GM12878 (cell line): ENCODE measurements around the gene BNC2. TPM values are rescaled to one million over a fixed set of nuclear protein-coding genes. Genes with fewer than 3 reads are reported as not detected.
A peak's percentile ranks its signal among the peaks of the same experiment; 100 is the strongest.

Experiments
- ATAC-seq: fragments of 200-7000 bp; cut with Tn5 transposase; 3 replicates; pipeline ENCODE4 v1.9.1; 2020; ENCODE audit warnings: mild to moderate bottlenecking, moderate library complexity
- BruUV-seq: library from RNA; stranded (reverse); fragments of 400-500 nt; replicated peaks from 2 replicates; lab custom pipeline; 2021; lab: Mats Ljungman, UMichigan
- CTCF ChIA-PET: fragments of 300-600 bp; sonication (Branson Sonifier 250); formaldehyde crosslinking; extraction: SDS; loops from one replicate; lab custom pipeline; 2021; ENCODE audit warnings: inconsistent platforms; lab: Yijun Ruan, JAX
- POLR2A ChIA-PET: fragments of 350-600 bp; formaldehyde crosslinking; extraction: SDS; loops from one replicate; lab custom pipeline; 2021; ENCODE audit warnings: inconsistent platforms; lab: Charles Lee
- RAD21 ChIA-PET: fragments of 300-600 bp; sonication (Branson Sonifier 250); formaldehyde crosslinking; loops from one replicate; lab custom pipeline; 2023; ENCODE audit warnings: antibody characterized with exemption; ENCODE audit not compliant: unreplicated experiment; lab: Charles Lee
- SMC1A ChIA-PET: fragments of 300-600 bp; sonication (Branson Sonifier 250); formaldehyde crosslinking; loops from one replicate; lab custom pipeline; 2023; ENCODE audit not compliant: unreplicated experiment, uncharacterized antibody; lab: Charles Lee
- DNase-seq: peaks from one replicate; pipeline ENCODE4 v3.0.0-alpha.2; 2011; ENCODE audit warnings: low read depth, low spot score
- FAIRE-seq: peaks from 3 replicates; lab custom pipeline; 2011; peaks lifted over from hg19 to GRCh38; lab: Jason Lieb, UNC
- H2AFZ ChIP-seq: 2 replicates; pipeline ENCODE4 v1.6.0; 2011; ENCODE audit warnings: low read depth, low read length, control low read depth; ENCODE audit not compliant: control insufficient read depth
- H3K27ac ChIP-seq: 2 replicates; pipeline ENCODE4 v1.5.1; 2011; ENCODE audit warnings: control low read depth; ENCODE audit not compliant: control insufficient read depth, insufficient read depth
- H3K27me3 ChIP-seq, 2 experiments: replicated peaks in 1 of 2; 2 replicates each; pipeline versions ENCODE4 v1.6.0 to v1.6.1; 2011; ENCODE audit warnings: low read length in 1 of 2; ENCODE audit not compliant: control insufficient read depth in 2 of 2, insufficient read depth in 2 of 2
- H3K36me3 ChIP-seq, 2 experiments: 2 replicates each; pipeline ENCODE4 v1.5.1; 2011; ENCODE audit warnings: low read length in 1 of 2; ENCODE audit not compliant: control insufficient read depth in 2 of 2, insufficient read depth in 2 of 2
- H3K4me1 ChIP-seq: 2 replicates; pipeline ENCODE4 v1.6.1; 2011; ENCODE audit warnings: mild to moderate bottlenecking, low read length, moderate library complexity, mixed read lengths; ENCODE audit not compliant: control insufficient read depth, insufficient read depth
- H3K4me2 ChIP-seq: 2 replicates; pipeline ENCODE4 v1.6.0; 2011; ENCODE audit warnings: control low read depth; ENCODE audit not compliant: control insufficient read depth, insufficient read depth
- H3K4me3 ChIP-seq: fragments of 200-600 bp; sonication (generic); 2 replicates; pipeline ENCODE4 v1.5.1; 2016
- H3K79me2 ChIP-seq: 2 replicates; pipeline ENCODE4 v1.6.0; 2011; ENCODE audit warnings: low read length; ENCODE audit not compliant: control insufficient read depth, insufficient read depth
- H3K9ac ChIP-seq: 2 replicates; pipeline ENCODE4 v1.8.0; 2011; ENCODE audit warnings: low read length, control low read depth, mixed read lengths; ENCODE audit not compliant: control insufficient read depth, insufficient read depth
- H3K9me3 ChIP-seq: replicated peaks from 3 replicates; pipeline ENCODE4 v1.5.1; 2011; ENCODE audit warnings: mild to moderate bottlenecking, low read length; ENCODE audit not compliant: control insufficient read depth, insufficient read depth
- H4K20me1 ChIP-seq: 2 replicates; pipeline ENCODE4 v1.6.0; 2011; ENCODE audit not compliant: control insufficient read depth, insufficient read depth
- IKZF2 ChIP-seq, 2 experiments: fragments of 450-650 bp; IDR thresholded peaks; 2 replicates each; pipeline ENCODE4 v1.6.1; 2017; ENCODE audit warnings: mild to moderate bottlenecking in 2 of 2, moderate library complexity in 2 of 2
- KAT2A ChIP-seq: conservative IDR thresholded peaks from 2 replicates; pipeline ENCODE4 v1.6.1; 2011; ENCODE audit warnings: low read depth, low read length; ENCODE audit not compliant: control insufficient read depth
- MTA2 ChIP-seq: fragments of 450-650 bp; IDR thresholded peaks from 2 replicates; pipeline ENCODE4 v1.6.1; 2016; ENCODE audit warnings: low read depth, mild to moderate bottlenecking, moderate library complexity
- RAD21 ChIP-seq: IDR thresholded peaks from 2 replicates; pipeline ENCODE4 v1.6.1; 2011; ENCODE audit warnings: mild to moderate bottlenecking, low read depth, low read length, moderate library complexity; ENCODE audit not compliant: insufficient read depth
- RFX5 ChIP-seq: IDR thresholded peaks from 2 replicates; pipeline ENCODE4 v1.6.1; 2011; ENCODE audit warnings: low read depth, low read length, improper control_type of control experiment
- ZBTB33 ChIP-seq: fragments of 450-650 bp; IDR thresholded peaks from 2 replicates; pipeline ENCODE4 v1.6.1; 2017; ENCODE audit warnings: mild to moderate bottlenecking
- WGBS: methylation state at CpG from one replicate; pipeline ENCODE4 v1.1.6; 2016; ENCODE audit warnings: low lambda C conversion rate; ENCODE audit not compliant: insufficient replicate concordance, insufficient coverage; ENCODE audit errors: missing lambda C conversion rate; 5-methylcytosine and 5-hydroxymethylcytosine counted together
- in situ Hi-C: fragments of 300-500 bp; cut with MboI; formaldehyde crosslinking; loops from 9 replicates; pipeline ENCODE4 v1.14.3; 2018; ENCODE audit warnings: mixed read lengths
- intact Hi-C: fragments of 100-400 bp; cut with micrococcal nuclease; formaldehyde crosslinking; loops from one replicate; pipeline ENCODE4 v1.14.2; 2022; ENCODE audit not compliant: unreplicated experiment
- polyA plus RNA-seq, 11 experiments: library from polyadenylated mRNA; depleted of rRNA in 4 of 11; unstranded in 6 of 11; stranded (reverse) in 5 of 11; fragments of >200 nt; fragmentation: Nextera tagmentation in 4 of 11; fragmentation: Illumina TruSeq in 1 of 11; extraction: Ambion mirVana in 4 of 11; extraction: Trizol in 1 of 11; gene quantifications; 1 replicate in 1 of 11; 2 replicates in 10 of 11; pipeline versions ENCODE4 v1.2.1 to v1.2.3, GENCODE V29; 2011 to 2016; ENCODE audit warnings: inconsistent platforms in 2 of 11, missing spikeins in 2 of 11, low read depth in 1 of 11
- total RNA-seq, 4 experiments: library from RNA; depleted of rRNA in 3 of 4; stranded (reverse); fragments of >200 nt in 3 of 4; fragmentation: Illumina TruSeq in 1 of 4; extraction: Trizol in 1 of 4; gene quantifications; 2 replicates each; pipeline versions ENCODE4 v1.2.1 to v1.2.3, GENCODE V29; 2013 to 2021

The BNC2 gene
- total and polyA plus RNA-seq, 10 of the 15 experiments (the other 5 are each of a cell fraction or from before 2014, with no cell fraction given) = 0.05 to 14.5 (median 0.26) TPM

GRCh38 chr9:16602494-16602893 is 268.0 kb downstream of the BNC2 start:
- POLR2A ChIA-PET = no interaction called here
- no peak overlapping the region for H3K9ac ChIP-seq
- H3K36me3 ChIP-seq = no peaks in the 10 kb centered on the region
- RAD21 ChIA-PET = no interaction called here
- SMC1A ChIA-PET = interaction anchor here (1.5 kb wide), 1 partner anchor 33 kb away, joined by 4 read pairs; no protein-coding TSS in a partner anchor
- no peak overlapping the region for H2AFZ ChIP-seq
- ATAC-seq = peak; percentile 88
- no peaks in the 10 kb centered on the region for H4K20me1 ChIP-seq
- no peaks in the 10 kb centered on the region for H3K79me2 ChIP-seq
- CTCF ChIA-PET = no interaction called here
- no peaks in the 10 kb centered on the region for H3K27me3 ChIP-seq
- TF ChIP-seq ZBTB33 (no peak), MTA2 (peak; percentile 76), IKZF2 (IDR thresholded peaks at IDR 0.05) (peak in 1 of 2 experiments; percentile 22; a peak in 1 of 4 replicates), RFX5 (no peak)
- TF ChIP-seq, all 136 proteins: peak for 2
- WGBS = 0% methylated on average over 2 of the region's 2 CpGs
- H3K4me3 ChIP-seq = no peak overlapping the region
- H3K9me3 ChIP-seq = no peaks in the 10 kb centered on the region
- H3K4me1 ChIP-seq = no peaks in the 10 kb centered on the region
- intact Hi-C loops (no loop called here), in situ Hi-C loops (no loop called here)
- no peak overlapping the region for H3K4me2 ChIP-seq
- no peak overlapping the region for H3K27ac ChIP-seq
- no TSS peak for BruUV-seq
- FAIRE-seq (no peak), DNase-seq (no peak)

GRCh38 chr9:16601991-16602390 is 268.5 kb downstream of the BNC2 start:
- Histone ChIP-seq H3K27me3 (no peaks in the 10 kb centered on the region), H4K20me1 (no peaks in the 10 kb centered on the region), H3K9ac (no peak overlapping the region), H3K4me1 (no peaks in the 10 kb centered on the region), H3K4me3 (no peak overlapping the region), H3K36me3 (no peaks in the 10 kb centered on the region), H3K4me2 (no peak overlapping the region), H3K9me3 (no peaks in the 10 kb centered on the region), H2AFZ (no peak overlapping the region), H3K79me2 (no peaks in the 10 kb centered on the region), H3K27ac (no peak overlapping the region)
- TF ChIP-seq KAT2A (no peak), RAD21 (peak; percentile 16; the same call in 1 of the 2 replicates)
- no peak for DNase-seq
- FAIRE-seq = no peak
- CTCF ChIA-PET = interaction anchor here (0.6 kb wide), 1 partner anchor 403 kb away, joined by 3 read pairs; no protein-coding TSS in a partner anchor
- RAD21 ChIA-PET = interaction anchor here (1.0 kb wide), 2 partner anchors 118 to 348 kb away, joined by 3 to 4 read pairs; no protein-coding TSS in a partner anchor
- no peak for ATAC-seq
- BruUV-seq = no TSS peak
- SMC1A ChIA-PET = interaction anchor here (0.6 to 1.7 kb wide), 5 partner anchors 10 to 87 kb away, joined by 3 to 4 read pairs (median 3); no protein-coding TSS in a partner anchor
- in situ Hi-C loops = no loop called here
- intact Hi-C loops = no loop called here
- POLR2A ChIA-PET = no interaction called here
